ENCODE data around the gene RPRD2. TPM values are rescaled to one million over a fixed set of nuclear protein-coding genes. Genes with fewer than 3 reads are reported as not detected.

The RPRD2 gene
- total and polyA plus RNA-seq, 2 experiments from 2014 or later, result 16.8 to 20.4 TPM

DNA sequence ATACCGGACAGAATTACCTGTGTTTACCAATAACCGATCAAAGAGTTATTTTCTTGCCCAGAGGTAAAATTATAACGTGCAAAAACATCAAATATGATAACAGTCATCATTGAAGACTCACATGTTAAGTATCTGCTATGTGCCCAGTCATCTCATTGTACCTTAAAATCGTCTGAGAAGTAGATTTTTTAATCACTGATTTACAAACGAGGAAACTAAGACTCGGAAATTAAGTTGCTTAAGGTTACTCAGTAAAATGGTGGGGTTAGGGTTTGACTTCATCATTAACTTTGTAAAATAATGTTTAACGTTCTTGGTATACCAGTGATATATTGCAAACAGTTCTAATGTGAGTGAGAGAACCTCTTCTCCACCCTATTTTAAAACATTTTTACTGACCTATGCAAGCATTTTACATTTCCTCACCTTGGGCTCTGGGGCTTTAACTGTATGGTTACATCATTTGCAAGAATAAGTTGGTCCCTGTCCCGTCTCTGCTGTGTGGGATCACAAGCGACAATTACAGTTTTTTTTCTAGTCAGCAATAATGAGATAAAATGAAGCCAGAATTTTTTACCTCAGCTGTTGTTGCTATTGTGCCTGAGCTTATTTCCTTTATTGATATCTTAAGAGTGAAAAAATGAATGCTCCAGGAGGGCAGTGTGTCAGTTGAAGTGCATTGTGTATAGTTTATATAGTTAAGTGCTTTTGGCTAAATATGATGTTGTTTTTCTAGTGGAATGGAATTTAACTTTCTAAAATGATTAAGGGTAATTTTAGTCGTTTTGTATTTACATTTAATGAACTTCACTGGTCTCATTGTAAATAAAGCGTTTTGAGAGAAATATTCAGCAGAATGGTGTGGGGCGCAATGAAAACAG is 2.7 kb downstream of the RPRD2 start:
- Histone ChIP-seq H3K36me3 (ENCODE audit: insufficient read depth) (no peaks in the 10 kb centered on the region), H3K79me2 (replicated peaks; ENCODE audit: insufficient read depth) (peaks cover 71% of the 10 kb centered on the region), H3K4me1 (ENCODE audit: insufficient read depth) (peaks cover 12% of the 10 kb centered on the region), H3K4me3 (peak overlapping the region; percentile 77), H3K27me3 (ENCODE audit: insufficient read depth) (no peaks in the 10 kb centered on the region), H4K20me1 (replicated peaks; ENCODE audit: insufficient read depth) (peaks cover 10% of the 10 kb centered on the region; the same call in 1 of the 2 replicates), H3K9me2 (ENCODE audit: insufficient read depth) (no peaks in the 10 kb centered on the region), H3K4me2 (peak overlapping the region; percentile 86), H3K27ac (ENCODE audit: low read depth) (peak overlapping the region; percentile 23; the same call in 1 of the 2 replicates), H2AFZ (no peak overlapping the region), H3F3A (replicated peaks; ENCODE audit: low read depth) (0 out of 2 replicates have a peak, but pooled peaks cover 7% of the 10 kb centered on the region)
- no peak for ATAC-seq
- Mint-ChIP-seq H3K4me3 (peak overlapping the region; percentile 98), H3K27ac (peak overlapping the region; percentile 100), H3K36me3 (ENCODE audit: low read depth) (peaks cover 9% of the 10 kb centered on the region), H3K9me3 (no peaks in the 10 kb centered on the region), H3K4me1 (peaks cover 14% of the 10 kb centered on the region), H3K27me3 (ENCODE audit: insufficient read depth, low read depth, poor library complexity) (peaks cover 8% of the 10 kb centered on the region)
- DNase-seq (ENCODE audit: low spot score), result peak; percentile 25
- TF ChIP-seq EZH2phosphoT487 (IDR thresholded peaks at IDR 0.05; ENCODE audit: unreplicated experiment) (no peak), NANOG (IDR thresholded peaks at IDR 0.05; ENCODE audit: borderline replicate concordance) (no peak), STAT1 (IDR thresholded peaks at IDR 0.05; ENCODE audit: unreplicated experiment) (no peak), EZH2 (IDR thresholded peaks at IDR 0.05; ENCODE audit: low read depth, unreplicated experiment) (no peak), CREB1 (CRISPR knock-in tag; IDR thresholded peaks at IDR 0.05; ENCODE audit: low read depth) (no peak), POLR2AphosphoS5 (IDR thresholded peaks at IDR 0.05; ENCODE audit: low read depth) (no peak), ZNF114 (CRISPR knock-in tag; IDR thresholded peaks at IDR 0.05) (no peak), ETS1 (IDR thresholded peaks at IDR 0.05) (no peak), JUNB (IDR thresholded peaks at IDR 0.05; ENCODE audit: unreplicated experiment) (no peak), ZNF331 (CRISPR knock-in tag; IDR thresholded peaks at IDR 0.05; ENCODE audit: low read depth) (no peak)
- TF ChIP-seq, protein P1, sequence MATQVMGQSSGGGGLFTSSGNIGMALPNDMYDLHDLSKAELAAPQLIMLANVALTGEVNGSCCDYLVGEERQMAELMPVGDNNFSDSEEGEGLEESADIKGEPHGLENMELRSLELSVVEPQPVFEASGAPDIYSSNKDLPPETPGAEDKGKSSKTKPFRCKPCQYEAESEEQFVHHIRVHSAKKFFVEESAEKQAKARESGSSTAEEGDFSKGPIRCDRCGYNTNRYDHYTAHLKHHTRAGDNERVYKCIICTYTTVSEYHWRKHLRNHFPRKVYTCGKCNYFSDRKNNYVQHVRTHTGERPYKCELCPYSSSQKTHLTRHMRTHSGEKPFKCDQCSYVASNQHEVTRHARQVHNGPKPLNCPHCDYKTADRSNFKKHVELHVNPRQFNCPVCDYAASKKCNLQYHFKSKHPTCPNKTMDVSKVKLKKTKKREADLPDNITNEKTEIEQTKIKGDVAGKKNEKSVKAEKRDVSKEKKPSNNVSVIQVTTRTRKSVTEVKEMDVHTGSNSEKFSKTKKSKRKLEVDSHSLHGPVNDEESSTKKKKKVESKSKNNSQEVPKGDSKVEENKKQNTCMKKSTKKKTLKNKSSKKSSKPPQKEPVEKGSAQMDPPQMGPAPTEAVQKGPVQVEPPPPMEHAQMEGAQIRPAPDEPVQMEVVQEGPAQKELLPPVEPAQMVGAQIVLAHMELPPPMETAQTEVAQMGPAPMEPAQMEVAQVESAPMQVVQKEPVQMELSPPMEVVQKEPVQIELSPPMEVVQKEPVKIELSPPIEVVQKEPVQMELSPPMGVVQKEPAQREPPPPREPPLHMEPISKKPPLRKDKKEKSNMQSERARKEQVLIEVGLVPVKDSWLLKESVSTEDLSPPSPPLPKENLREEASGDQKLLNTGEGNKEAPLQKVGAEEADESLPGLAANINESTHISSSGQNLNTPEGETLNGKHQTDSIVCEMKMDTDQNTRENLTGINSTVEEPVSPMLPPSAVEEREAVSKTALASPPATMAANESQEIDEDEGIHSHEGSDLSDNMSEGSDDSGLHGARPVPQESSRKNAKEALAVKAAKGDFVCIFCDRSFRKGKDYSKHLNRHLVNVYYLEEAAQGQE (IDR thresholded peaks at IDR 0.05; ENCODE audit: unreplicated experiment), result no peak
- TF ChIP-seq, protein P2, sequence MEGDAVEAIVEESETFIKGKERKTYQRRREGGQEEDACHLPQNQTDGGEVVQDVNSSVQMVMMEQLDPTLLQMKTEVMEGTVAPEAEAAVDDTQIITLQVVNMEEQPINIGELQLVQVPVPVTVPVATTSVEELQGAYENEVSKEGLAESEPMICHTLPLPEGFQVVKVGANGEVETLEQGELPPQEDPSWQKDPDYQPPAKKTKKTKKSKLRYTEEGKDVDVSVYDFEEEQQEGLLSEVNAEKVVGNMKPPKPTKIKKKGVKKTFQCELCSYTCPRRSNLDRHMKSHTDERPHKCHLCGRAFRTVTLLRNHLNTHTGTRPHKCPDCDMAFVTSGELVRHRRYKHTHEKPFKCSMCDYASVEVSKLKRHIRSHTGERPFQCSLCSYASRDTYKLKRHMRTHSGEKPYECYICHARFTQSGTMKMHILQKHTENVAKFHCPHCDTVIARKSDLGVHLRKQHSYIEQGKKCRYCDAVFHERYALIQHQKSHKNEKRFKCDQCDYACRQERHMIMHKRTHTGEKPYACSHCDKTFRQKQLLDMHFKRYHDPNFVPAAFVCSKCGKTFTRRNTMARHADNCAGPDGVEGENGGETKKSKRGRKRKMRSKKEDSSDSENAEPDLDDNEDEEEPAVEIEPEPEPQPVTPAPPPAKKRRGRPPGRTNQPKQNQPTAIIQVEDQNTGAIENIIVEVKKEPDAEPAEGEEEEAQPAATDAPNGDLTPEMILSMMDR (conservative IDR thresholded peaks at IDR 0.05; ENCODE audit: low read depth in 2 of 2), result no peak
- TF ChIP-seq, protein P3, sequence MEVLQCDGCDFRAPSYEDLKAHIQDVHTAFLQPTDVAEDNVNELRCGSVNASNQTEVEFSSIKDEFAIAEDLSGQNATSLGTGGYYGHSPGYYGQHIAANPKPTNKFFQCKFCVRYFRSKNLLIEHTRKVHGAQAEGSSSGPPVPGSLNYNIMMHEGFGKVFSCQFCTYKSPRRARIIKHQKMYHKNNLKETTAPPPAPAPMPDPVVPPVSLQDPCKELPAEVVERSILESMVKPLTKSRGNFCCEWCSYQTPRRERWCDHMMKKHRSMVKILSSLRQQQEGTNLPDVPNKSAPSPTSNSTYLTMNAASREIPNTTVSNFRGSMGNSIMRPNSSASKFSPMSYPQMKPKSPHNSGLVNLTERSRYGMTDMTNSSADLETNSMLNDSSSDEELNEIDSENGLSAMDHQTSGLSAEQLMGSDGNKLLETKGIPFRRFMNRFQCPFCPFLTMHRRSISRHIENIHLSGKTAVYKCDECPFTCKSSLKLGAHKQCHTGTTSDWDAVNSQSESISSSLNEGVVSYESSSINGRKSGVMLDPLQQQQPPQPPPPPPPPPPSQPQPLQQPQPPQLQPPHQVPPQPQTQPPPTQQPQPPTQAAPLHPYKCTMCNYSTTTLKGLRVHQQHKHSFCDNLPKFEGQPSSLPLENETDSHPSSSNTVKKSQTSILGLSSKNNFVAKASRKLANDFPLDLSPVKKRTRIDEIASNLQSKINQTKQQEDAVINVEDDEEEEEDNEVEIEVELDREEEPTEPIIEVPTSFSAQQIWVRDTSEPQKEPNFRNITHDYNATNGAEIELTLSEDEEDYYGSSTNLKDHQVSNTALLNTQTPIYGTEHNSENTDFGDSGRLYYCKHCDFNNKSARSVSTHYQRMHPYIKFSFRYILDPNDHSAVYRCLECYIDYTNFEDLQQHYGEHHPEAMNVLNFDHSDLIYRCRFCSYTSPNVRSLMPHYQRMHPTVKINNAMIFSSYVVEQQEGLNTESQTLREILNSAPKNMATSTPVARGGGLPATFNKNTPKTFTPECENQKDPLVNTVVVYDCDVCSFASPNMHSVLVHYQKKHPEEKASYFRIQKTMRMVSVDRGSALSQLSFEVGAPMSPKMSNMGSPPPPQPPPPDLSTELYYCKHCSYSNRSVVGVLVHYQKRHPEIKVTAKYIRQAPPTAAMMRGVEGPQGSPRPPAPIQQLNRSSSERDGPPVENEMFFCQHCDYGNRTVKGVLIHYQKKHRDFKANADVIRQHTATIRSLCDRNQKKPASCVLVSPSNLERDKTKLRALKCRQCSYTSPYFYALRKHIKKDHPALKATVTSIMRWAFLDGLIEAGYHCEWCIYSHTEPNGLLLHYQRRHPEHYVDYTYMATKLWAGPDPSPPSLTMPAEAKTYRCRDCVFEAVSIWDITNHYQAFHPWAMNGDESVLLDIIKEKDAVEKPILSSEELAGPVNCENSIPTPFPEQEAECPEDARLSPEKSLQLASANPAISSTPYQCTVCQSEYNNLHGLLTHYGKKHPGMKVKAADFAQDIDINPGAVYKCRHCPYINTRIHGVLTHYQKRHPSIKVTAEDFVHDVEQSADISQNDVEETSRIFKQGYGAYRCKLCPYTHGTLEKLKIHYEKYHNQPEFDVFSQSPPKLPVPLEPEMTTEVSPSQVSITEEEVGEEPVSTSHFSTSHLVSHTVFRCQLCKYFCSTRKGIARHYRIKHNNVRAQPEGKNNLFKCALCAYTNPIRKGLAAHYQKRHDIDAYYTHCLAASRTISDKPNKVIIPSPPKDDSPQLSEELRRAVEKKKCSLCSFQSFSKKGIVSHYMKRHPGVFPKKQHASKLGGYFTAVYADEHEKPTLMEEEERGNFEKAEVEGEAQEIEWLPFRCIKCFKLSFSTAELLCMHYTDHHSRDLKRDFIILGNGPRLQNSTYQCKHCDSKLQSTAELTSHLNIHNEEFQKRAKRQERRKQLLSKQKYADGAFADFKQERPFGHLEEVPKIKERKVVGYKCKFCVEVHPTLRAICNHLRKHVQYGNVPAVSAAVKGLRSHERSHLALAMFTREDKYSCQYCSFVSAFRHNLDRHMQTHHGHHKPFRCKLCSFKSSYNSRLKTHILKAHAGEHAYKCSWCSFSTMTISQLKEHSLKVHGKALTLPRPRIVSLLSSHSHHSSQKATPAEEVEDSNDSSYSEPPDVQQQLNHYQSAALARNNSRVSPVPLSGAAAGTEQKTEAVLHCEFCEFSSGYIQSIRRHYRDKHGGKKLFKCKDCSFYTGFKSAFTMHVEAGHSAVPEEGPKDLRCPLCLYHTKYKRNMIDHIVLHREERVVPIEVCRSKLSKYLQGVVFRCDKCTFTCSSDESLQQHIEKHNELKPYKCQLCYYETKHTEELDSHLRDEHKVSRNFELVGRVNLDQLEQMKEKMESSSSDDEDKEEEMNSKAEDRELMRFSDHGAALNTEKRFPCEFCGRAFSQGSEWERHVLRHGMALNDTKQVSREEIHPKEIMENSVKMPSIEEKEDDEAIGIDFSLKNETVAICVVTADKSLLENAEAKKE (CRISPR knock-in tag; IDR thresholded peaks at IDR 0.05), result no peak
